ENCODE data around the gene ZNF853.

Gene ZNF853

DNA sequence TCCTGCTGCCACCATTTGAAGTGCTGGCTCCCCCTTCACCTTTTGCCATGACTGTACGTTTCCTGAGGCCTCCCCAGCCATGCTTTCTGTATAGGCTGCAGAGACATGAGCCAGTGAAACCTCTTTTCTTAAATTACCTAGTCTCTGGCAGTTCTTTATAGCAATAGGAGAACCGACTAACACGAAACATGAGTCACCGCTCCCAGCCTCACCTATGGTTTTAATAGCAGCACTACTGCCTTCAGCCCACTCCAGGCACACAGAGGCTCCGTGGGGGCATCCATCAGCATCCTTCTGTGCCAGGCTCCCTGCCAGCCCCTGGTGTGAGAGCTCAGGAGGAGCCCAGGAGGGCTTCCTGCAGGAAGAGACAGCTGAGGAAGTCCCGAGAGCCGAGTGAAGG is 16.2 kb downstream of the ZNF853 start:
- TF ChIP-seq, protein P1, sequence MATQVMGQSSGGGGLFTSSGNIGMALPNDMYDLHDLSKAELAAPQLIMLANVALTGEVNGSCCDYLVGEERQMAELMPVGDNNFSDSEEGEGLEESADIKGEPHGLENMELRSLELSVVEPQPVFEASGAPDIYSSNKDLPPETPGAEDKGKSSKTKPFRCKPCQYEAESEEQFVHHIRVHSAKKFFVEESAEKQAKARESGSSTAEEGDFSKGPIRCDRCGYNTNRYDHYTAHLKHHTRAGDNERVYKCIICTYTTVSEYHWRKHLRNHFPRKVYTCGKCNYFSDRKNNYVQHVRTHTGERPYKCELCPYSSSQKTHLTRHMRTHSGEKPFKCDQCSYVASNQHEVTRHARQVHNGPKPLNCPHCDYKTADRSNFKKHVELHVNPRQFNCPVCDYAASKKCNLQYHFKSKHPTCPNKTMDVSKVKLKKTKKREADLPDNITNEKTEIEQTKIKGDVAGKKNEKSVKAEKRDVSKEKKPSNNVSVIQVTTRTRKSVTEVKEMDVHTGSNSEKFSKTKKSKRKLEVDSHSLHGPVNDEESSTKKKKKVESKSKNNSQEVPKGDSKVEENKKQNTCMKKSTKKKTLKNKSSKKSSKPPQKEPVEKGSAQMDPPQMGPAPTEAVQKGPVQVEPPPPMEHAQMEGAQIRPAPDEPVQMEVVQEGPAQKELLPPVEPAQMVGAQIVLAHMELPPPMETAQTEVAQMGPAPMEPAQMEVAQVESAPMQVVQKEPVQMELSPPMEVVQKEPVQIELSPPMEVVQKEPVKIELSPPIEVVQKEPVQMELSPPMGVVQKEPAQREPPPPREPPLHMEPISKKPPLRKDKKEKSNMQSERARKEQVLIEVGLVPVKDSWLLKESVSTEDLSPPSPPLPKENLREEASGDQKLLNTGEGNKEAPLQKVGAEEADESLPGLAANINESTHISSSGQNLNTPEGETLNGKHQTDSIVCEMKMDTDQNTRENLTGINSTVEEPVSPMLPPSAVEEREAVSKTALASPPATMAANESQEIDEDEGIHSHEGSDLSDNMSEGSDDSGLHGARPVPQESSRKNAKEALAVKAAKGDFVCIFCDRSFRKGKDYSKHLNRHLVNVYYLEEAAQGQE (IDR thresholded peaks at IDR 0.05; ENCODE audit: insufficient read depth in 1 of 2, low read depth in 2 of 2, low read length in 2 of 2), result no peak
- TF ChIP-seq TAF1 (IDR thresholded peaks at IDR 0.05; ENCODE audit: borderline replicate concordance, insufficient read depth, low read length) (no peak), SIN3A (IDR thresholded peaks at IDR 0.05; ENCODE audit: borderline replicate concordance, insufficient read depth, low read length) (no peak), POLR2AphosphoS5 (IDR thresholded peaks at IDR 0.05; ENCODE audit: low read depth, low read length) (no peak), FOXP2 (optimal IDR thresholded peaks at IDR 0.05; ENCODE audit: borderline replicate concordance, extremely low read depth, extremely low read length, insufficient read depth) (no peak)

DNA sequence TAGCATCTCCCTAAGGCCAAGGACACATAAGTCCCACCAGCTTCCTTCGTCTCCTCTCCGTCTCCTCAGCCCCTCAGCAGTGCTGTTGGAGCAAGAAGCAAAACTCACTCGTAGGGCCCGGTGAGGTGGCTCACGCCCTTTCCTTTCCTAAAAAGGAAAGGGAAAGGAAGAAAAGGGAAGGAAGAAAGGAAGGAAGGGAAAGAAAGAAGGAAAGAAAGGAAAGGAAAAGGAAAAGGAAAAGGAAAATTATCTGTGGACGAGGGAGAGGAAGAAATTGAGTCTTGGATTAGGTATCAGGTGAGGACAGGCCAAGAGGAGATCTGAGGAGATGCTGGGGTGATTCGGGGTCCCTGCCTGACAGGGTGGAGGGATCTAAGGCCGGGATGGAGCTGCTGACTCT is 18.6 kb downstream of the ZNF853 start:
- TF ChIP-seq SIN3A (IDR thresholded peaks at IDR 0.05; ENCODE audit: borderline replicate concordance, insufficient read depth, low read length) (no peak), FOXP2 (optimal IDR thresholded peaks at IDR 0.05; ENCODE audit: borderline replicate concordance, extremely low read depth, extremely low read length, insufficient read depth) (no peak), TAF1 (IDR thresholded peaks at IDR 0.05; ENCODE audit: borderline replicate concordance, insufficient read depth, low read length) (no peak), POLR2AphosphoS5 (IDR thresholded peaks at IDR 0.05; ENCODE audit: low read depth, low read length) (no peak)
- TF ChIP-seq, protein P1 (IDR thresholded peaks at IDR 0.05; ENCODE audit: insufficient read depth in 1 of 2, low read depth in 2 of 2, low read length in 2 of 2), result no peak

DNA sequence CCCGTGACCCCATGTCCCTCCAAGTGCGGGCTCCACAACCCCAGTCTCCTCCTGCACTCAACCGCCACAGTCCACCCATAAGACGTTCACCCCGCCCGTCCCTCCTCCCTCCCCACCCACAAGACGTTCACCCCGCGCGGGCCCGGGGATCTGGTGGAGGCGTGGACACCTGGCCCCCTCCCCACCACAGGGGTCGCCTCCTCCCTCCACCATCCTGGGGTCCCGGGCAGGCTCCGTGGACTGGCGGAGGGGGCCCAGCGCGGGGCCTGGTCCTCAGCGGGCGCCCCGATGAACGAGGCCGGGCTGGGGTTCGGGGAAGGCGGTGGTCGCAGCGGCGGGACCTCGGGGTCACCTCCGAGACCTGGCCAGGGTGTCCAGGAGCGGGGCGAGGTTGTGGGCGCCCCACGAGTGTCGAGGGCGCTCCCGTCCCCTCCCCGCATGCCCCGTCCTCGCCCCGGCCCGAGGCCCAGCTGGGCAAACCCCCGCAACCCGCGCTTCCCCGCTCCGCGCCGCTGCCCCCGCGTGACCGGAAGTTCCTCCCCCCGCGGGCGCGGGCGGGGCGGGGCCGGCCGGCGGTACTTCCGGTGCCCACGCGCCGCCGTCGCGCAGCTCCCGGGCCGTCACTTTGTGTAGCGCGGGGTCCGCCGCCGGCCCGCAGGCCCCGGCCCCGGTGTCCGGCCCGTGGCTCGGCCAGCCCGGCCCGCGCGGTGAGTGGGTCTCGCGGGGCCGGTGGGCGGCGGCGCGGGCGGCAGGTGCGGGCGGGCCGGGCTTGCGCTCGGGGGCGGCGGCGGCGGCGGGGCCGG is 21.5 kb downstream of the ZNF853 start, which contains the start of gene ZNF316:
ZNF316 (plus strand) TSS at position 578 of the 803 bp plus-strand sequence. CDS start 5,092 bp downstream, outside the sequence.
- TF ChIP-seq POLR2AphosphoS5 (IDR thresholded peaks at IDR 0.05; ENCODE audit: low read depth, low read length), result peak; percentile 49; the same call in 1 of the 2 replicates
- peak; percentile 66; the same call in 1 of the 2 replicates for TF ChIP-seq TAF1 (IDR thresholded peaks at IDR 0.05; ENCODE audit: borderline replicate concordance, insufficient read depth, low read length)
- TF ChIP-seq SIN3A (IDR thresholded peaks at IDR 0.05; ENCODE audit: borderline replicate concordance, insufficient read depth, low read length), result no peak; the same call in 1 of the 2 replicates
- no peak for TF ChIP-seq FOXP2 (optimal IDR thresholded peaks at IDR 0.05; ENCODE audit: borderline replicate concordance, extremely low read depth, extremely low read length, insufficient read depth)
- TF ChIP-seq, protein P1 (IDR thresholded peaks at IDR 0.05; ENCODE audit: insufficient read depth in 1 of 2, low read depth in 2 of 2, low read length in 2 of 2), result 0 out of 4 replicates have a peak, but pooled peaks of 1 of the 2 experiments have one; percentile 30

DNA sequence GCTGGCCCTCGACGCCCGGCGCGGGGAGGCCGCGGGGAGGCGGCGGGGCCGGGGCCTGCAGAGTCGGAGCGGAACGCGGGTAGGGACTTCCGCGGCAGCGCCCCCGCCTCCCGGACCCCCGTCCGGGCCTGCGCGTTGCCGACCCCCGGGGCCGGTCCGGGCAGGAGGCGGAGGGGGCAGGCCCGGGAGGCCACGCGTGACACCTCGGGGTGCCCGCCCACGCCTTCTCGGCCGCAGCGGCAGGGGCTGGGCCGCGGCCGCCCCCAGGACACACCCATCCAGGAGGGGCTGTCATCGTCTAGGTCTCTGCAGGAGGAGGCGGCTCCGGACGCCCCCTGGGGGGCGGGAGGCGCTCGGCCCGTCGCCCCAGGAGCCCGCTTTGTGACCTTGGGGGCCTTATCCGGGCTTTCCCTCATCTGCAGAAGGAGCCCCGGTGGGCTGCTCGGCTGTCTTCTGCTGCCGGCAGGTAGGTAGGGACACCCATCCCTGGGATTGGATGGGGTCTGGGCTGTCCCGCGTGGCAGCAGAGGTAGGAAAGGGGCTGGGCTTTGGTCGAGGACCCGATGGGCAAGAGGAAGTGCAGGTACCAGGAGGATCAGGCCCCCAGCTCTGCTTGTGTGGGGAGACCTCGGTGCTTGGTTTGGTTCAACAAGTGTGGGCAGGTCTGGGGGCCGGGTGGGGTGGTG is 22.3 kb downstream of the ZNF853 start:
- TF ChIP-seq TAF1 (IDR thresholded peaks at IDR 0.05; ENCODE audit: borderline replicate concordance, insufficient read depth, low read length), result no peak
- no peak for TF ChIP-seq POLR2AphosphoS5 (IDR thresholded peaks at IDR 0.05; ENCODE audit: low read depth, low read length)
- TF ChIP-seq, protein P1 (IDR thresholded peaks at IDR 0.05; ENCODE audit: insufficient read depth in 1 of 2, low read depth in 2 of 2, low read length in 2 of 2), result no peak
- TF ChIP-seq FOXP2 (optimal IDR thresholded peaks at IDR 0.05; ENCODE audit: borderline replicate concordance, extremely low read depth, extremely low read length, insufficient read depth), result no peak
- TF ChIP-seq SIN3A (IDR thresholded peaks at IDR 0.05; ENCODE audit: borderline replicate concordance, insufficient read depth, low read length), result no peak

Measured in PFSK-1 (cell line).